Measurements from ENCODE around the gene H2BK1. TPM values are rescaled to one million over a fixed set of nuclear protein-coding genes. Genes with fewer than 3 reads are reported as not detected.

Gene H2BK1
- total and polyA plus RNA-seq, 2 of the 13 experiments (the other 11 are each of a cell fraction or from before 2014, with no cell fraction given) = not detected

- TF ChIP-seq LRRFIP1 (CRISPR knock-in tag; conservative IDR thresholded peaks at IDR 0.05) (no peak), ZNF574 (CRISPR knock-in tag; IDR thresholded peaks at IDR 0.05) (0 out of 2 replicates have a peak, but pooled peaks have one; percentile 10), SCMH1 (CRISPR knock-in tag; IDR thresholded peaks at IDR 0.05; ENCODE audit: borderline replicate concordance) (no peak), ZNF510 (CRISPR knock-in tag; IDR thresholded peaks at IDR 0.05; ENCODE audit: low read depth) (no peak), MAX (IDR thresholded peaks at IDR 0.05) (0 out of 2 replicates have a peak, but pooled peaks have one; percentile 37), MLLT10 (CRISPR knock-in tag; IDR thresholded peaks at IDR 0.05) (no peak), MTA1 (CRISPR knock-in tag; IDR thresholded peaks at IDR 0.05; ENCODE audit: borderline replicate concordance) (no peak), SMAD1 (CRISPR knock-in tag; IDR thresholded peaks at IDR 0.05; ENCODE audit: borderline replicate concordance, low read depth) (no peak), ARNT2 (CRISPR knock-in tag; IDR thresholded peaks at IDR 0.05; ENCODE audit: low read depth) (no peak), IRF2 (CRISPR knock-in tag; IDR thresholded peaks at IDR 0.05) (0 out of 2 replicates have a peak, but pooled peaks have one; percentile 16), PCBP2 (optimal IDR thresholded peaks at IDR 0.05; ENCODE audit: low read depth, low read length, poor library complexity, severe bottlenecking) (no peak), ZNF660 (CRISPR knock-in tag; IDR thresholded peaks at IDR 0.05; ENCODE audit: borderline replicate concordance, low read depth) (no peak), ZNF713 (CRISPR knock-in tag; IDR thresholded peaks at IDR 0.05) (no peak), ZNF33B (CRISPR knock-in tag; IDR thresholded peaks at IDR 0.05) (no peak), ELF4 (CRISPR knock-in tag; IDR thresholded peaks at IDR 0.05; ENCODE audit: borderline replicate concordance) (no peak), ZZZ3 (CRISPR knock-in tag; IDR thresholded peaks at IDR 0.05; ENCODE audit: borderline replicate concordance) (no peak), MEF2D (CRISPR knock-in tag; IDR thresholded peaks at IDR 0.05) (no peak), CBX1 (IDR thresholded peaks at IDR 0.05; ENCODE audit: low read depth) (no peak), ZFY (CRISPR knock-in tag; IDR thresholded peaks at IDR 0.05) (peak; percentile 52), UBTF (CRISPR knock-in tag; IDR thresholded peaks at IDR 0.05) (peak; percentile 46; the same call in 1 of the 2 replicates), RBAK (CRISPR knock-in tag; IDR thresholded peaks at IDR 0.05) (no peak), NFE2 (CRISPR knock-in tag; IDR thresholded peaks at IDR 0.05) (no peak)
Observed at GRCh38 chr7:151251689-151252560, 41.6 kb upstream of the H2BK1 start (continued).
